Mesenchymal stem cell (in vitro differentiated cells and primary cell): ENCODE data around the gene CCDC116.
"Not testable (repeated sequence)": the region's sequence is repeated elsewhere in the genome, so short reads cannot be mapped to it uniquely, and the experiment has no call there.

Experiments
- DNase-seq: peaks from one replicate; pipeline ENCODE4 v3.0.0-alpha.2; 2013
- H2AFZ ChIP-seq: one replicate; pipeline ENCODE4 v1.6.1; 2013; ENCODE audit warnings: low read depth, mild to moderate bottlenecking, control low read depth, inconsistent platforms, low read length, moderate library complexity
- H2AK5ac ChIP-seq: 2 replicates; pipeline ENCODE4 v1.6.1; 2013; ENCODE audit warnings: low read length, moderate library complexity, mild to moderate bottlenecking, inconsistent platforms; ENCODE audit not compliant: severe bottlenecking
- H2BK120ac ChIP-seq: one replicate; pipeline ENCODE4 v1.6.1; 2013; ENCODE audit warnings: low read depth, mild to moderate bottlenecking, inconsistent platforms, low read length, moderate library complexity
- H2BK12ac ChIP-seq, 2 experiments: one replicate each; pipeline ENCODE4 v1.6.1; 2013; ENCODE audit warnings: inconsistent platforms in 2 of 2, low read length in 2 of 2, mild to moderate bottlenecking in 2 of 2, moderate library complexity in 2 of 2, control low read depth in 1 of 2
- H2BK15ac ChIP-seq: one replicate; pipeline ENCODE4 v1.6.1; 2013; ENCODE audit warnings: mild to moderate bottlenecking, low read depth, inconsistent platforms; ENCODE audit not compliant: poor library complexity, severe bottlenecking
- H2BK5ac ChIP-seq: 2 replicates; pipeline ENCODE4 v1.6.1; 2013; ENCODE audit warnings: low read depth, mild to moderate bottlenecking, low read length, control low read depth, inconsistent platforms; ENCODE audit not compliant: poor library complexity, severe bottlenecking
- H3K14ac ChIP-seq, 2 experiments: one replicate each; pipeline ENCODE4 v1.6.1; 2013; ENCODE audit warnings: inconsistent platforms in 2 of 2, low read length in 2 of 2, control low read depth in 1 of 2, mild to moderate bottlenecking in 1 of 2, moderate library complexity in 1 of 2
- H3K18ac ChIP-seq, 2 experiments: one replicate each; pipeline ENCODE4 v1.6.1; 2013; ENCODE audit warnings: inconsistent platforms in 2 of 2, low read length in 2 of 2, control low read depth in 1 of 2, low read depth in 1 of 2, mild to moderate bottlenecking in 1 of 2
- H3K23ac ChIP-seq, 2 experiments: one replicate each; pipeline ENCODE4 v1.6.1; 2013; ENCODE audit warnings: inconsistent platforms in 2 of 2, low read length in 2 of 2, mild to moderate bottlenecking in 2 of 2, moderate library complexity in 2 of 2, control low read depth in 1 of 2
- H3K27ac ChIP-seq: 2 replicates; pipeline ENCODE4 v1.5.1; 2013; ENCODE audit warnings: mild to moderate bottlenecking, moderate library complexity, low read length, control low read depth, inconsistent platforms; ENCODE audit not compliant: poor library complexity, severe bottlenecking
- H3K27me3 ChIP-seq, 2 experiments: 2 replicates each; pipeline versions ENCODE4 v1.6.1 to v1.7.0; 2013; ENCODE audit warnings: low read length in 2 of 2, mild to moderate bottlenecking in 2 of 2, moderate library complexity in 2 of 2, control low read depth in 1 of 2, inconsistent platforms in 1 of 2; ENCODE audit not compliant: control insufficient read depth in 1 of 2, insufficient read depth in 1 of 2
- H3K36me3 ChIP-seq, 2 experiments: 2 replicates each; pipeline versions ENCODE4 v1.6.1 to v1.7.0; 2013; ENCODE audit warnings: low read length in 2 of 2, control low read depth in 1 of 2, inconsistent platforms in 1 of 2, low read depth in 1 of 2, mild to moderate bottlenecking in 1 of 2; ENCODE audit not compliant: insufficient read depth in 2 of 2, control insufficient read depth in 1 of 2
- H3K4ac ChIP-seq, 2 experiments: one replicate each; pipeline ENCODE4 v1.6.1; 2013; ENCODE audit warnings: inconsistent platforms in 2 of 2, low read length in 2 of 2, mild to moderate bottlenecking in 2 of 2, moderate library complexity in 2 of 2, control low read depth in 1 of 2, low read depth in 1 of 2
- H3K4me1 ChIP-seq: 2 replicates; pipeline ENCODE4 v1.6.1; 2013; ENCODE audit warnings: low read depth, low read length, control low read depth; ENCODE audit not compliant: control insufficient read depth, insufficient read depth
- H3K4me2 ChIP-seq: 2 replicates; pipeline ENCODE4 v1.6.1; 2013; ENCODE audit warnings: low read length, mild to moderate bottlenecking, inconsistent platforms; ENCODE audit not compliant: poor library complexity, severe bottlenecking
- H3K4me3 ChIP-seq, 2 experiments: 2 replicates each; pipeline versions ENCODE4 v1.5.1 to v1.7.0; 2013; ENCODE audit warnings: low read length in 2 of 2, mild to moderate bottlenecking in 2 of 2, control low read depth in 1 of 2, low read depth in 1 of 2; ENCODE audit not compliant: insufficient read depth in 1 of 2
- H3K79me1 ChIP-seq: replicated peaks from 2 replicates; pipeline ENCODE4 v1.6.1; 2013; ENCODE audit warnings: mild to moderate bottlenecking, control low read depth, low read length, inconsistent platforms; ENCODE audit not compliant: poor library complexity, severe bottlenecking
- H3K9ac ChIP-seq: 2 replicates; pipeline ENCODE4 v1.7.0; 2013; ENCODE audit warnings: mild to moderate bottlenecking, low read length, moderate library complexity
- H3K9me3 ChIP-seq: 2 replicates; pipeline ENCODE4 v1.7.0; 2013; ENCODE audit warnings: mild to moderate bottlenecking, low read length; ENCODE audit not compliant: control insufficient read depth
- H4K8ac ChIP-seq: one replicate; pipeline ENCODE4 v1.6.1; 2013; ENCODE audit warnings: inconsistent platforms, mild to moderate bottlenecking, low read length, moderate library complexity
- H4K91ac ChIP-seq: one replicate; pipeline ENCODE4 v1.6.1; 2013; ENCODE audit warnings: mild to moderate bottlenecking, low read length, inconsistent platforms
- WGBS: methylation state at CpG from one replicate; pipeline ENCODE4 v1.1.7; 2013; ENCODE audit warnings: mixed read lengths; 5-methylcytosine and 5-hydroxymethylcytosine counted together

The CCDC116 gene

DNA sequence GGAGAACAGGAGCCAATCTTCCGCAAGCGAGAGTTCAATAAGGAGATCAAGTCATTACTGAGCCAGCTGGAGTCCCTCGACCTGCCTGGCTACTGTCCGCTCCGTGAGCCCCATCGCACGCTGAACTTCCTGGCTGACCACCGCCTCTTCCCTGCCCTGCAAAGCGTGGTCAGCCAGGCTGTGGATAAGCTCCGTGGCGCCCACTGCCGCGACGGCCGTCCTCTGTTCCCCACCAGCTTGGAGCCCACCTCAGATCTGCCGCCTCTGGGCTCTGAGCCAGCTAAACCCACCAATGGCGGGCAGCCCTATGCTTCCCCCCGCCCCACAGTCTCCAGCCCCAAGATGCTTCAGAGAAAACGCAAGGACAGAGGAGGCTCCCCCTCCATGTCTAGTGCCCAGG, 2.3 kb downstream of the CCDC116 start:
- H2AK5ac ChIP-seq, result no peak overlapping the region
- no peak overlapping the region for H2BK15ac ChIP-seq
- no peak overlapping the region for H3K4me2 ChIP-seq
- no peak overlapping the region for H3K27ac ChIP-seq
- H4K91ac ChIP-seq, result no peak overlapping the region
- no peak overlapping the region for H2BK120ac ChIP-seq
- H3K36me3 ChIP-seq, result no peaks in the 10 kb centered on the region
- no peak overlapping the region for H3K23ac ChIP-seq
- H3K18ac ChIP-seq, result no peak overlapping the region
- 91% methylated on average over 19 of the region's 19 CpGs for WGBS
- no peak overlapping the region for H2BK5ac ChIP-seq
- no peak for DNase-seq
- peaks cover 0 to 4% of the 10 kb centered on the region in 2 experiments for H3K27me3 ChIP-seq
- no peak overlapping the region for H3K4me3 ChIP-seq
- no peaks in the 10 kb centered on the region for H3K9me3 ChIP-seq
- H4K8ac ChIP-seq, result no peak overlapping the region
- no peak overlapping the region for H2BK12ac ChIP-seq
- H2AFZ ChIP-seq, result no peak overlapping the region
- H3K4ac ChIP-seq, result no peak overlapping the region
- no peak overlapping the region for H3K9ac ChIP-seq
- H3K14ac ChIP-seq, result no peak overlapping the region
- H3K4me1 ChIP-seq, result no peaks in the 10 kb centered on the region
- H3K79me1 ChIP-seq, result no peaks in the 10 kb centered on the region

GRCh38 chr22:21635771-21636510, 3.4 kb downstream of the CCDC116 start:
- DNase-seq, result no peak
- no peak overlapping the region for H3K4me3 ChIP-seq
- H2AK5ac ChIP-seq, result no peak overlapping the region
- H4K8ac ChIP-seq, result peak overlapping the region; percentile 5
- WGBS, result 91% methylated on average over 15 of the region's 15 CpGs
- H3K27me3 ChIP-seq, result peaks cover 0 to 4% of the 10 kb centered on the region in 2 experiments
- no peaks in the 10 kb centered on the region for H3K4me1 ChIP-seq
- no peak overlapping the region for H2BK12ac ChIP-seq
- no peak overlapping the region for H3K27ac ChIP-seq
- no peak overlapping the region for H2BK15ac ChIP-seq
- H3K4me2 ChIP-seq, result no peak overlapping the region
- H3K14ac ChIP-seq, result no peak overlapping the region
- H3K9me3 ChIP-seq, result no peaks in the 10 kb centered on the region
- peak overlapping the region in 1 of 2 experiments; percentile 11 for H3K23ac ChIP-seq
- H3K18ac ChIP-seq, result no peak overlapping the region
- H2BK120ac ChIP-seq, result no peak overlapping the region
- no peak overlapping the region for H2AFZ ChIP-seq
- H2BK5ac ChIP-seq, result no peak overlapping the region
- no peak overlapping the region for H3K9ac ChIP-seq
- H4K91ac ChIP-seq, result peak overlapping the region; percentile 40
- no peaks in the 10 kb centered on the region for H3K79me1 ChIP-seq
- H3K4ac ChIP-seq, result no peak overlapping the region
- H3K36me3 ChIP-seq, result no peaks in the 10 kb centered on the region

DNA sequence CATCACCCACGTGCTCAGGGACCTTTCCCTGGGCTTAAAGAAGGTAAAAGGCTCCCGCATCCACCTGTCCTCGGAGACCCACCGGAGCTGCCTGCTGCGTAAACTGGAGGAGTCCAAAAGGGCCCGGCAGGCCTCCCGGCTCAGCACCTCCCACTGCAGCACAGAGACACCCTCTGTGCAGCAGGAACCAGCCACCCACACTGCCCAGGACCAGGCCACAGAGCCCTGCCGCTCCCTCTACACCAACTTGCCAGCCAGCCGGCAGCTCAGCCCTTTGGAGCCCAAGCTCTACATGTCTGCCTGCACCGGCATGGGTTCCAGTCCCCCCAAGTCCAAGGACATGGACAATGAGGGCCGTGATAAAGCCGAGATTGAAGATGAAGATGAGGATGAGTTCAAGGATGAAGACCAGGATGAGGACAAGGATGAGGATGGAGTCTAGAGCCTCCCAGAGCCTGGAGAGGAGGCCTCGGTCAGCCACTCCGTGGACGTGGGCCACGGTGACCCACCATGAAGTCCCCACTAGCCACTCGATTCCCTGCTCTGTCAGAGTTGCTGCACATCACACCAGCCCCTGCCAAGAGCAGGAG, 4.2 kb downstream of the CCDC116 start:
- H3K18ac ChIP-seq, result no peak overlapping the region
- H2BK120ac ChIP-seq, result no peak overlapping the region
- H3K9me3 ChIP-seq, result no peaks in the 10 kb centered on the region
- H3K79me1 ChIP-seq, result no peaks in the 10 kb centered on the region
- H3K4me2 ChIP-seq, result no peak overlapping the region
- 92% methylated on average over 17 of the region's 17 CpGs for WGBS
- H2BK15ac ChIP-seq, result no peak overlapping the region
- no peak overlapping the region for H4K91ac ChIP-seq
- no peaks in the 10 kb centered on the region for H3K36me3 ChIP-seq
- H3K27ac ChIP-seq, result no peak overlapping the region
- H2BK12ac ChIP-seq, result no peak overlapping the region
- peaks cover 2% of the 10 kb centered on the region for H3K4me1 ChIP-seq
- H2AK5ac ChIP-seq, result no peak overlapping the region
- no peak overlapping the region for H3K4me3 ChIP-seq
- no peak overlapping the region for H3K14ac ChIP-seq
- no peak overlapping the region for H3K23ac ChIP-seq
- no peak for DNase-seq
- no peak overlapping the region for H3K4ac ChIP-seq
- no peak overlapping the region for H4K8ac ChIP-seq
- no peak overlapping the region for H3K9ac ChIP-seq
- no peak overlapping the region for H2AFZ ChIP-seq
- peaks cover 0 to 4% of the 10 kb centered on the region in 2 experiments for H3K27me3 ChIP-seq
- no peak overlapping the region for H2BK5ac ChIP-seq

GRCh38 chr22:21637450-21637849, 4.9 kb downstream of the CCDC116 start:
- not testable (repeated sequence) for H3K36me3 ChIP-seq, H3K14ac ChIP-seq, H3K27me3 ChIP-seq, DNase-seq, H3K4me1 ChIP-seq, H3K23ac ChIP-seq, H3K18ac ChIP-seq, H2BK12ac ChIP-seq, H3K4me3 ChIP-seq, H3K4ac ChIP-seq, H3K9ac ChIP-seq, H3K9me3 ChIP-seq, H2BK5ac ChIP-seq, H2BK15ac ChIP-seq, H4K8ac ChIP-seq, H3K79me1 ChIP-seq, H2AK5ac ChIP-seq, H3K27ac ChIP-seq, H4K91ac ChIP-seq, H2AFZ ChIP-seq, H3K4me2 ChIP-seq, H2BK120ac ChIP-seq
- 88% methylated on average over 1 of the region's 2 CpGs for WGBS
